HFF-Myc (cell line): ENCODE data around the gene TSFM.

Experiments
- DNase-seq: peaks from one replicate; pipeline ENCODE4 v3.0.0-alpha.2; 2011; ENCODE audit warnings: low read depth; ENCODE audit errors: extremely low read depth
- H3K4me3 ChIP-seq: replicated peaks from 2 replicates; pipeline ENCODE4 v1.5.1; 2011; ENCODE audit warnings: low read depth, mild to moderate bottlenecking, control low read depth, low read length
- CTCF ChIP-seq: IDR thresholded peaks from 2 replicates; pipeline ENCODE4 v1.5.1; 2012; ENCODE audit warnings: mild to moderate bottlenecking, low read depth, low read length, control low read depth; ENCODE audit errors: missing control alignments

The TSFM gene

GRCh38 chr12:57837864-57838562 lies 55.4 kb downstream of the TSFM start:
- peak; percentile 42 for DNase-seq
- no peak for TF ChIP-seq CTCF
- H3K4me3 ChIP-seq, result peak overlapping the region; percentile 43

- peak overlapping the region; percentile 43; the same call in 1 of the 2 replicates for H3K4me3 ChIP-seq
These were observed 56.2 kb downstream of the TSFM start for GRCh38 chr12:57838594-57839302.

GRCh38 chr12:57839996-57840395 lies 57.4 kb downstream of the TSFM start:
- H3K4me3 ChIP-seq, result no peak overlapping the region
- no peak for TF ChIP-seq CTCF
- DNase-seq, result no peak

More at GRCh38 chr12:57838594-57839302, 56.2 kb downstream of the TSFM start:
- no peak for DNase-seq
- TF ChIP-seq CTCF, result no peak

- no peak for TF ChIP-seq CTCF
- DNase-seq, result no peak
- H3K4me3 ChIP-seq, result no peak overlapping the region
These were observed 58.1 kb downstream of the TSFM start for GRCh38 chr12:57840726-57841125.

GRCh38 chr12:57841445-57841844 lies 58.9 kb downstream of the TSFM start:
- H3K4me3 ChIP-seq, result no peak overlapping the region
- DNase-seq, result no peak
- TF ChIP-seq CTCF, result no peak

- TF ChIP-seq CTCF, result no peak
- no peak for DNase-seq
- peak overlapping the region; percentile 94 for H3K4me3 ChIP-seq
These were observed 60.0 kb downstream of the TSFM start for GRCh38 chr12:57842342-57843294.
